OCI-LY7 (cell line): ENCODE results near the gene TREML1.

ENCODE experiments used
- CTCF ChIP-seq: fragments of 200-600 bp; sonication (generic); conservative IDR thresholded peaks from 2 replicates; pipeline ENCODE4 v1.5.1; 2014; ENCODE audit warnings: mild to moderate bottlenecking, antibody characterized with exemption, low read length, moderate library complexity, mixed read lengths
- EZH2phosphoT487 ChIP-seq: fragments of 200-600 bp; sonication (generic); IDR thresholded peaks from 2 replicates; pipeline ENCODE4 v1.6.1; 2018; ENCODE audit warnings: low read depth, borderline replicate concordance, mild to moderate bottlenecking, mixed run types, antibody characterized with exemption, low read length, moderate library complexity, mixed read lengths

- TF ChIP-seq CTCF (no peak), EZH2phosphoT487 (no peak)
These were observed 13.2 kb upstream of the TREML1 start for GRCh38 chr6:41167173-41167963.
